GM18507 (cell line): ENCODE data around the gene SND1.
A peak's percentile ranks its signal among the peaks of the same experiment; 100 is the strongest.

Source experiments
- DNase-seq: peaks from one replicate; pipeline ENCODE4 v3.0.0; 2011; ENCODE audit warnings: low read depth; ENCODE audit not compliant: insufficient read length; ENCODE audit errors: extremely low spot score
- FAIRE-seq: peaks from 2 replicates; lab custom pipeline; 2011; peaks lifted over from hg19 to GRCh38; lab: Jason Lieb, UNC

Gene SND1

DNA sequence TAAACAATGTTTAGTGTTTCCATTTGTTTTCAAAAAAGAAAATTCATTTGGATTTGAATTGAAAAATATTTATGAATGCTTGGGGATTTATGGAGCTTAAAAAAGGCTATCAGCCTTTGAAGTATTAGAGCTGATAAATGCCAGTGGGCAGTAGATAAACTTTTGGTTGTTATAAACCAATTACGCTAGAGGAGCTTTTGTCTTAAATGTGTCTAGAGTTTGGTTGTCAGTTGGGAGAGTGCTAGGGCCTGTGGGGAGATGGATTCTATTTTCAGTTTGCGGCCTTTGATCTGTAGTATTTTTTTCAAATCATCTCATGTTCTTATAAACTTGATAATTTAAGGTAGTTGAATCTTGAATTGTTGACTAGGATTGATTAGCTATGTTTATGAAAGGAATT, 104.0 kb downstream of the SND1 start:
- DNase-seq (no peak), FAIRE-seq (no peak)

DNA sequence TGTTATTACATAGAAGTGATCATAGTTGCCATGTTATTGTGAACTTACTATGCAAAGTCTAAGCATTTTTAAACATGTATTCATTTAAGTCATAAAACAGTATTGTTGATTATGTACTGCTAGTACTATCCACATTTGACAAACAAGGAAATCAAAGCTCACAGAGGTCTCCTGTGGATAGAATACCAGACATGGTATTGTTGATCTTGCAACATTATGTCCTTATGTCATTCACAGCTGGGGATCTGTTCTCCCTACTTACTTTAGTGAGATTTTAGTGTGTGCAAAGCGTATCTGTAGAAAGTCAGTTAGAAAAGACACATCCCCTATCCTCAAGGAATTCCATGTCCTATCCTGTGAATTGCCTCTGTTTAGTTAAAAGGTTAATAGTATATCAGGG, 106.1 kb downstream of the SND1 start:
- no peak for DNase-seq
- no peak for FAIRE-seq

DNA sequence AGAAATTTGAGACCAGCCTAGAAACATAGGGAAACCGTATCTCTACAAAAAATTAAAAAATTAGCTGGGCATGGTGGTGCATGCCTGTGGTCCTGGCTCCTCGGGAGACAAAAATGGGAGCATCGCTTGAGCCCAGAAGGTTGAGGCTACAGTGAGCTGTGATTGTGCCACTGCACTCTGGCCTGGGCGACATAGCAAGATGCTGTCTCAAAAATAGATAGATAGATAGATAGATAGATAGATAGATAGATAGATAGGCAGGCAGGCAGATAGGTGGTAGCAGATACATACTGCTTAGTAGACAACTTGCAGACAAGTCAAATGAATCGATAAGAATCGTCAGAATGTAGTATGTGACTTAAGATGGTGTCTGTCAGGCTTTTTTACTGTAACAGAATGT, 106.9 kb downstream of the SND1 start:
- DNase-seq = no peak
- FAIRE-seq = no peak

DNA sequence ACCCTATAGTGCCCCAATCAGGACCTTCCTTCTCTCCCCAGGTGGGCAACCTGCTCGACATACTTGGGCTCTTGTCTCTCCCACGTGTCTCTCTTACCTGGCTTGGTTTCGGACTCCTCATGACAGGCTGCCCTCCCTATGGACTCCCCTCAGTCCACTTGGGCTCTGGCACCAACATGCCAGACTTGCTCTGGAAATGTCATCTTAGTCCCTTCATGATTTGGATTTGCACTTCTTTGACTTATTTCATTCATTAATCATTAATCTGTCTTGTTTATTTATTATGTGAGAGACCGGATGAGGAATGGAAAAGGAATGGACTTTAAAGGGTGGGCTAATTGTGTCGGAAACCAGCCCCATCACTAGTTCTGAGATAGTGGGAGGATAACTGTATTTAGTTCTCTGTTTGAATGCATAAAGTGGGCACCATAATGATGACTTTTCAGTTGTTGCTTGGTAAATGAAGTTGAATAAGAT, 108.0 kb downstream of the SND1 start:
- FAIRE-seq = no peak
- DNase-seq = no peak

DNA sequence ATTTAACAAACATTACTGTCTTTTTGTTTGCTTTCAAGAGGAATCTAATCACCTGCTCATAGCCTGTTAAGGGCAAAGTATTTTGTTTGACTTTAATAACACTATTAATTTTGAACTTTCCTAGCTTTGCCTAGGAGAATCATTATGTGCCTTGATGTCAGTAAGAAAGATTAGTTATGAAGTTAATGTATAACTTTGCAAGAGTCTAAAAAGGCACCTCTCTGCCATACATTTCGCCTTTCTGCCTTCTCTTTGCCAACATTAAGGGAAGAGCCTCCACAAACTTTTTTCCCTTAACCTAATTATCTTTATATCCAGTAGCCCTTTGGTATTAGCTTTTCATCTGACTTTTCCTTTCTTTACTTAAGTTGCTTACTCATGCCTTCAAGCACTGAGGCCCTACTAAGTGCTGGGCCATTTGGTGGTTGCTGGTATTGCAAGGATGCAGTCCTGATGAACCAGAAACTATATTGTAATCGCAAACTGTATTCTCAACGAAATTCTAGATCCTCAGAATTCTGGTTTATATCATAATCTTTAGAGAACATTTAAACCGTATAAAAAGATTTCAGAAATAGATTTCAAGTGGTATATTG, 108.5 kb downstream of the SND1 start:
- DNase-seq (no peak), FAIRE-seq (no peak)

DNA sequence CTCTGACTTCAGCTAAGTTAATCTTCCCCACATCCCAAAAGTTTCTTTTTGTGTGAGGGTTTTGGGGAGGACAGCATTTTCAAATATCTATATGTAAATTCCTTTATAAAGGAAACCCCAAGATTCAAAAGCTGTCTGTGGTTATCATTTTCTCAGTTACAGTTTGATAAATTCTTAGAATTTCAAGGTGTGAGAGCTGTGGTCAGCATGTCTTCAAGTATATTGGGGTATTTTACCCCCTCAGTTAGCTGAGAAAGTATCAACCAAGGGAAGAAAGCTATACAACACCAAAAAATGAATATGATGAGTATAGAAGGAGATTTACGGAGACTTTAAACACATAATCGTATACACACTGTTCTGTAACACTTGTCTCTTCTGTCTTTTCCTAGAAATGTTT, 109.2 kb downstream of the SND1 start:
- no peak for FAIRE-seq
- DNase-seq = no peak

DNA sequence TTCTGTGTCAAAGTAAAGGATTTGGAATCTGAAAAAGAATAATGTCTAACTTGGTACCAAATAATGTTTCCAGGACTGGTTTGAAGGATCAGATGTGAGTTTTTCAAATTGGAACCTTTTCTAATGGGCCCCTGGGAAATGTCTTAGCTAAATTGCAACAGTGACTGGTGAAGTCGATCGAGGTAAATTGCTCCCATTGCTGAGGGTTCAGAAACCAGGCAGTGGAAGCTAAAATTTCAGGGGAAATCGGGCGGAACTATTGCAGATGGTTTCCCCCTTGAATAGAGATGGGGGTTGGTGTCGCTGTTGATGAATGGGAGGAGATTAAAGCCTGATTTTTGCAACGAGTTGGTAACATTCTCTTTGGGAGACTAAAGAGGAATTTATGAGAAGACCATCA, 112.7 kb downstream of the SND1 start:
- FAIRE-seq (no peak), DNase-seq (no peak)

DNA sequence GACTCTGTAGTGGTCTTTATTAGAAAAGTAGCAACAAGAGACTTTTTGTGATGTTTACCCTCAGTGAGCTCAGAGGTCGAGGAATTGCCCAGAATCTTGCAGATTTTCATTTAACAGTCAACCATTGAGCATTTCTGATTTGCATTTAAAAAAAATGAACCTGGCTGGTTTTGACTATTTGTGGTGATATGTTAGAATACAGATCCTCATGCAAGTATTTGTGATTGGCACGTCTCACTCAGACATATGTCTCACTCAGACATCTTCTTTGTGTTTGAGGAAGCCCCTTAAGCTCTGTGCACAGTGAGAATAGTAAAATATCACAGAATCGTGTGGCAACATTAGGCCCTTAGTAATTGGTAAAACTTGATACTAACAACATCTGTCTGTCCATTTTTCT, 113.2 kb downstream of the SND1 start:
- DNase-seq (no peak), FAIRE-seq (no peak)

DNA sequence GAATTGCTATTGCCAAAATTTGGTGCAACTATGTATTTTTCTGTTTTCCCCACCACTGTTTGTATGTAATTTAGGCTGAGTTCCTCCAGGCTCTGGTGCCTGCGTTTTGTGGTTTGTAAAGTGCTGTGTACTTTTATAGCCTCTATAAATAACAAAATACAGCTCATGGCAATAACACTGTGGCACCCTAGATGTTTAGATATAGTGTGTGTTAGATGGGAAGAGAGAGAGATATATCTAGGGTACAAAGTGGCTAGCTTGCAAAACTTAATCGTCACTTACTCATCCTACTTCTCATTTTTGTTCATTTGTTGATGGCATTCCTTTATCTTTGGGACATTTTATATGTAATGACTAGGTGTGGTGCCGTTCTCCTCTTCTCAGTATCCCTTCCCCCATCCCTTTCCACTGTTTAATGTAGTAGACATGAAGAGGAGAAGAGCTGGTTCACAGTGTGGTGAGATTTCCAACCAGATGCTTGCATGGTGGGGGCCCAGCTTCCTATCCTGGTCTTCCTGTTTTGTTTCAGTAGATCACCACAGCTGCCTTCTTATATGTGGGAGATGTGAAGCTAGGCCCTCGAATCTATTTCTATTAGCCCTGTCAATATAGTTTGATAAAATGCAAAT, 115.0 kb downstream of the SND1 start:
- FAIRE-seq = no peak
- DNase-seq = no peak

DNA sequence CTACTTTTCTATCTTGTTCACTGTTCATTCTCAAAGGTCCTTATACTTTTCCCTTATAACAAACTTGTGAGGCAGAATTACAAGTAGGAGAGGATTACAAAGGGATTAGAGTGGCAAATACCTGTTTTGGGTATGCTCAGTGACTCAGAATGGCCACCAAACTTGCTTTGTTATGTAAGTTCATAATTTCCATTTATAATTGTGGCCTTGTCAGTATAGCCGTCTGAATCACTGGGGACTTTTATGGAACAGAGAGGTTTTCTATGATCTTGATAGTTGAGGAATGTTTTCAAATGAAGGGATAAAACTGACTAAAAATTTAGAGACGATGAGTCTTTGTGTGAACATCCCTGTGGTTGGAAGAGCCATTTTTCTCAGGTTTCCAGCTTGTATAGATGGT, 116.2 kb downstream of the SND1 start:
- no peak for FAIRE-seq
- no peak for DNase-seq

DNA sequence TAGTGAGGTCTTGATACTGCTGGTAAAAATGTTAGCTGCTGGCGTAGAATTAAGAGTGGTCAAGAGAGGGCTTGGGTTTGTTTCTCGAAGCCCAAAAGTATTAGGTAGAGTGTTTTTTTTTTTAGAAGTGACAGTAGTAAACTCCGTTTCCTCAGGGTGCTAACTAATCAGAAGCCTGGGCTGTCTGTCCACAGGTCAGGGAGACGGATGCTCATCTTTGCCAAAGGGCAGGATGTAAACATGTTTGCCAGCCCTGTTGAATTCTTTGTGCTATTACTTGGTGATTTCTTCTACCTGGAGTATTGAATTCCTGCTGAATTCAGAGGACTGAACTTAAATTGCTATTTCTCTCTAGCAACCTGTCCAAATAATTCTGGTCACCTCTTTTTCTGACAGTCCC, 117.1 kb downstream of the SND1 start:
- FAIRE-seq (no peak), DNase-seq (no peak)

DNA sequence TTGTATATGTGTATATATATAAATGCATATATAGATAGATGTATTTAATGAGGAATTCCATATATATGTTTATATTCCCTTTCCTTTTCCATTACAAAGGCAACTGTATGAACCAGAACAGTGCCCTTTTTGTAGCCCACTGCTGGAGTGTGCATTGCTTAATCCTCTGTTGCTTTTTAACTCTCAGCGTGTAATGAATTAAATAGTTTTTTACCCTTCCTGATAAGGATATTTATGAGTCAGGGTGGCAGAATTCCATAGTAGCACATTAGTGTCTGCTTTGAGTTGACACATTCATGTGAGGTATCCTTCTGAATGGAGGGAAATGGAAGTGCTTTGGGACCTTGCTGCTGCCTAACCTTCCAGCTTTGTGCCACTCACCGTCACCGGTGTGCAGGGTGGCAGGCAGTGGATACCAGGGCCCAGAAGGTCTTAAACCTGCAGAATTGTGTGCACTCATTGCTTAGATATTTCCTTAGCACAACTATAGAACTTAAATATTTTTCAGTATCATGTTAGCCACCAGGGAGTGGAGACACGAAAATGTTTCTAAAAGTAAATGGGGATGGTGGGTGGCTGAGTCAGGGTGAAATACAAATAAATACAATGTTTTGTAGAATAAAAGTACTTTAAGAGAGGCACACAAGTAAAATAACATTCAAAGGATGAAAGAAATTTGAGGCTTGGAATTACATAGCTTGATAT, 117.9 kb downstream of the SND1 start:
- no peak for FAIRE-seq
- no peak for DNase-seq

DNA sequence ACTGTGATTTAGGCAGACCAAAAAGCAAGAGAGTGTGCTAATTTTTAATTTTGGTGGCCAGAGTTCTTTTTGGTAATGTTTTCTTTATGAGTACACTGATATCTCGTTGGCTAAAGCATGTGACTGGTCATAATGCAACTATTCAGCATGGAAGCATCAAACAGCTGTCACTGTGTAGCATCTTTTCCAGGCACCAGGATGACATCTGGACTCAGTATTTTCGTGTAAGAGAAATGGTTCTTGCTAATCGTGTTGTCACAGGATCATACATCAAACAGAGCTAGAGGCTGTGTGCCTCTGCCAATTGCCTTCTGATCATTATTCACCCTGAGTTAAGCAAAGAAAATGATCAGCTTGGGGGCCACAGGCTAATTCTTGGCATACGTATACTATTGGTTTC, 118.9 kb downstream of the SND1 start:
- DNase-seq (no peak), FAIRE-seq (no peak)

DNA sequence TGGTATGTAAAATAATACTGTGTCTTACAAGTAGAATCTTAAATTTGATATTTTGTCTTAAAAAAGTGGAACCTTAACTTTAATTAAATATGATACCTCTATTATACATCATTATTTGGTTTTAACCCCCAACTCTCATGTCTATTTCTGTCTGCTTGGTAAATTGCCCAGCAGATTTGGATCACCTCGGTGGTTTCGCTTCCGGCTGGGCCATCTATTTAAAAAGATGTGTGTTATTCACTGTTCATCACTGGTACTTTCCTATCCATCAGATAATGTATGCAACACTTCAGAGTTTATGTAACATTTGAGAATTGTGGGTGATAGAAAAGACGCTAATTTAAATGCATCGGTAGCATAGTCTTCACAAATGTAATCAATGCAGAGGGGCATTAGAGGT, 119.7 kb downstream of the SND1 start:
- FAIRE-seq = peak; percentile 59

DNA sequence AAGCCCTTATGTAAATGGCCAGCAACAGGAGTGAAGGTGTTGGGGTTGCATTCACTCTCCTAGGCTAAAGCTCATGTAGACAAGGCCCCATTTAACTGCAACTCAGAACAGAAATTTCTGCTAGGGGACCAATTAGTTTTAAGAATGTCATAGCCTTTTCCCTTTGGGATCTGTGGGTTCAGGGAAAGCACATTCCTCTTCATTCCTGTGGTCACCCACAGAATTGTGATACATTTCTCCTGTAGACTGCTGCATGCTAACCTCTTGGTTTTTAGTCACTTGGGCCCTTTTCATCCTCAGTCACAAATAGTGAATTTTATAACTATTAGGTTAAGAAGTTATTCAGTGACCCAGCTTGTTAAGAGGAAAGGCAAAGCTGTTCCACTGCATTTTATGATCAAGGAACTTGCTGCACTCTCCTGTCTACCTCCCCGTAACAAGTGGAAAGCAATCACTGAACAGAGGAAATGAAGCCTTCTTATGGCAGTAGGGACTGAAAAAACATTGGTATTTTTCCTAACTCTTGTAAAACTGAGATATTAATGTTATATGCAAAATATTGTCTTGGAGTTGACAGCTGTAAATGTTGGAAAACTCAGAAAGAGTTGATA, 124.9 kb downstream of the SND1 start:
- FAIRE-seq (no peak), DNase-seq (no peak)

More for the DNA sequence above, 119.7 kb downstream of the SND1 start:
- no peak for DNase-seq

DNA sequence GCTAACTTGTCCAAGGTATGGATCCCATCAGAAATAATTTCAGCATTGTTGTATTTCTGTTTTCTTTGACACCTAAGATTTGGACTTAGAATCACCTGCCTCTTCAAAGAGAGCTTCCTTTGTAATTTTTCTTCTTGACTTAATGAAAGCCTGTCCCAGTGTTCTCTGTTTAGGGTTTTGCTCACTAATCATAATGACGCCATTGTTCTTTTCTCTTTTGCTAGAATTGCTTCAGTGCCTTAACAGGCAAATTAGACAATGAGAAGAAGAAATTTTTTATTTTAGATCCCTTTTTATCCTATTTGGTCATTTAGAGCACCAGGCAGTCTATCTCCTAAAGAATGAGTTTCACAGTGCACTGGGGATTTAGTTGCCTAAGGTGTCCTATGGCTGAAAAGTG, 128.5 kb downstream of the SND1 start:
- DNase-seq (no peak), FAIRE-seq (no peak)

DNA sequence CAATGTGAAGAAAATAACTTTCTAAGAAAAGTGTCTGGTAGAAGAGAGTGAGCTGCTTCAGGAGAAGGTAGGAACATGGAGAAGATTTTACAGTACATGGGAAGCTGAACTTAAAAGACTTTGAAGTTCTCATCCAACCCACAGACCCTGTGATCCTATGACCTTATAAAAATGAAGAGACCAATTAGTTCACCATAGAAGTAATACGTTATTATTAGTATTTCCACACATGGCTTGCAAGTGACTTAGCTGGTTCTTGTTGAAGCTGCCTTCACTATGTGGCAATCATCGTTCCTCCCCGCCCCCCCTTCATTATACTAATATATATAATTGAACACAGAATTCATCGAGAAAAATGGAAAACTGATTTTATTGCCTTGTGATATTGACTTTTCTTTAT, 129.1 kb downstream of the SND1 start:
- FAIRE-seq = no peak
- no peak for DNase-seq

DNA sequence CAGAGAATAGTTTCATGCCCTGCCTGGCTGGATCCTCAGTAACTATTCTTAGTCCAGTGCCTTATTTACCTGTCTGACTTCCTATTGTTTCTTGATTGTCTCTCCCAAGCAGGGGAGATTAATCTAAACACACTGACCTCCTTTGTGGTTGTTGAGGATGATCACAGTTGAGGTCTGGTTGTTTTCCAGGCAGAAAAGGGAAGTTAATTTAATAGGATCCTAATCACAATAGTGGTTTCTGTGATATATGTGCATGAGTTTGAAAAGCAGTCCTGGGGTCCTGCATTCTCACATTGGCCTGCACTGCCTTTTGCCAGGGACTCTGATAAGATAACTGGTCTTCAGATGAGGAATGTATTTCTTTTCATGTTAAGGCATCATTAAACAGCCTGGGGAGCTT, 130.1 kb downstream of the SND1 start:
- FAIRE-seq (no peak), DNase-seq (no peak)

DNA sequence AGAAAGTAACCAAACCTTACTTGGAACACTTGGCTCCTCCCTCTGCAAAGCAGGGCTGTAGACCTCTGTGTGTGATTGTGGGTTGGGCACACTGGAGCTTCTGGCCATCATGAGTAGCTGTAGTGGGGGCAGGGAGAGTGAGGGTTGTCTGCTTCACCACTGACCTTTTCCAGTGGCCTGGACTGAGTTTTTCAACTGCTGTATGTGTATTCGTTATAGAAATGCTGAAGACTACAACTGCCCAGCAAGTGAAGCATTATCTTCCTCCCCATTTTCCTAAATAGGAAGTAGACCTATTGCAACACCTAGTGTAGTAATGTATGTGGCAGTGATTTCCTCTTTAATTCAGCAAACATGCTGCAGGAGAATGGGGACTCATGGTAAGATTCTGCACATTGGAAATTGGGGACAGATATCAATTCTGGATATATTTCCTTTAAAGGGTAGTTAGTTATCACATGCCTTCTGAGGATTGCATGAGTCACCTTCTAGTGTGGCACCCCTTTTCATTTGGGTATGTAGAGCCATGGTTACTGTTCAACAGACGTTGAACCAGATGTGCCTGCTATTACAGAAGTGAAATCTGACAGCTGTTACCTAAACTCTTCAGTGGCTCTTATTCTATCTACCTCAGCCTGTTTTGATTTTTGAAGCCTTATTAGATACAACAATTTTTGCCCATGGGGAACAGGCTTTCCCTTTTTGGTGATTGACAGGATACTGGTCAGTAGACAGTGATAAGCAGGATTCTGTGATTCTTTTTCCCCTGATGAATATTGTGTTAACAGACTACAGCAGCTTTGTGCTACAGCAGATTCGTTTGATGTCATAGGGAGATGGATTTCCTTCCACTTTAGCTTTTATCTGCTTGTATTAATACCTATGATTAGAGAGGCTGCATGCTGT, 130.9 kb downstream of the SND1 start:
- DNase-seq (no peak), FAIRE-seq (peak; percentile 65)

DNA sequence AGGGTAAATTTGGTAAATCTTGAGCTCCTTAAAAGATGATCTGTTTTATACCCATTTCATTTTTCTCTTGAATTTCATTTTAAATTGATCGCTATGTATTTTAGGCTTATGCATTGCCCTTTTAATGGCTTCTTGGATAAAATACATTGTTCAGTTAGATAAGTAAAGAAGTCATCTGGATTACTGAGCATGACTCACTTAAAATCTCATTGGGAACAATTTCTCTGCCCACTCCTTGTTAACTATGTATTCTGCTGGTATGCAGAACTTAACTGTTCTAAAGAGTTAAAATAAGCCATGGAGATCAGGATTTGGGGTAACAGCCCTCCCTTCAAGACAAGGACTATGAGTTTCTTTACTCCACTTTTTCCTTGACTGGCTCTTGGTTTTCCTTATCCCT, 134.2 kb downstream of the SND1 start:
- no peak for FAIRE-seq
- no peak for DNase-seq
